GM18870 (cell line): Measurements from ENCODE around the gene ALKBH5.
"Not testable (repeated sequence)": the region's sequence is repeated elsewhere in the genome, so short reads cannot be mapped to it uniquely, and the experiment has no call there.

Experiments used
- ATAC-seq: cut with Tn5 transposase; IDR thresholded peaks from one replicate; pipeline ENCODE4 v1.9.1; 2021; ENCODE audit warnings: moderate library complexity; ENCODE audit not compliant: unreplicated experiment

The ALKBH5 gene

DNA sequence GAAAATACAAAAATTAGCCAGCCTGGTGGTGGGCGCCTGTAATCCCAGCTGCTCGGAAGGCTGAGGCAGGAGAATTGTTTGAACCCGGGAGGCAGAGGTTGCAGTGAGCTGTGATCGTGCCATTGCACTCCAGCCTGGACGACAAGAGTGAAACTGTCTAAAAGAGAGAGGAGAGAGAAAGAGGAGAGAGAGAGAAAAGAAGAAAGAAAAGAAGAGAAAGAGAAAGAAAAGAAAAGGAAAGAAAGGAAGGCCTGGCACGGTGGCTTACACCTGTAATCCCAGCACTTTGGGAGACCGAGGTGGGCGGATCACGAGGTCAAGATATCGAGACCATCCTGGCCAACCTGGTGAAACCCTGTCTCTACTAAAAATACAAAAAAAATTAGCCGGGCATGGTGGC lies 33.3 kb downstream of the ALKBH5 start:
- not testable (repeated sequence) for ATAC-seq

DNA sequence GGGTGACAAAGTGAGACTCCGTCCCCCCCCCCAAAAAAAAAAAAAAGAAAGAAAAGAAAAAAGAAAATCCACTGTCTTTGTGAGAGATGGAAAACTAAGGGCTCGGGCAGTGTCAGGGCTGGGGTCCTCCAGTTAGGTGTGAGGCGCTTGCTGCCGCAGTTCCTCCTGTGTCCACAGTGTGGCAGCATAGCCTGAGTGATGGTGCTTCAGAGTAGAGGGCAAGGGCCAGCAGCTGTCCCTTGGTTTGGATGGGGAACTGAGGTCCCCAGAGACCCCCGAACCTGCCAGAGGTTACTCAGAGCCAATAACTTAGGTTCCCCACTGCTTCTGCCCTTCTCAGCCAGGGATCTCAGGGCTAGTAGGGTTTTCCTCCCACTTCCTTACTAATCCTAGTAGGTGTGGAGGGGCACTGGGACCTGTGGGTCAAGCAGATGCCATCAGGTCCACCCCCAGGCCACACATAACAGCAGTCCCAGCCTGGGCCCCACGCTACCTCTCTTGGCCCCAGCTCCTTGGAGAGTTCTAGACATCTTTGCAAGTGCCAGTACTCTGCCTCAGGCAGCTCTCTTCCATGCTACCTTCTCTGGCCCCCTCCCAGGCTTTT lies 33.9 kb downstream of the ALKBH5 start:
- no peak for ATAC-seq

DNA sequence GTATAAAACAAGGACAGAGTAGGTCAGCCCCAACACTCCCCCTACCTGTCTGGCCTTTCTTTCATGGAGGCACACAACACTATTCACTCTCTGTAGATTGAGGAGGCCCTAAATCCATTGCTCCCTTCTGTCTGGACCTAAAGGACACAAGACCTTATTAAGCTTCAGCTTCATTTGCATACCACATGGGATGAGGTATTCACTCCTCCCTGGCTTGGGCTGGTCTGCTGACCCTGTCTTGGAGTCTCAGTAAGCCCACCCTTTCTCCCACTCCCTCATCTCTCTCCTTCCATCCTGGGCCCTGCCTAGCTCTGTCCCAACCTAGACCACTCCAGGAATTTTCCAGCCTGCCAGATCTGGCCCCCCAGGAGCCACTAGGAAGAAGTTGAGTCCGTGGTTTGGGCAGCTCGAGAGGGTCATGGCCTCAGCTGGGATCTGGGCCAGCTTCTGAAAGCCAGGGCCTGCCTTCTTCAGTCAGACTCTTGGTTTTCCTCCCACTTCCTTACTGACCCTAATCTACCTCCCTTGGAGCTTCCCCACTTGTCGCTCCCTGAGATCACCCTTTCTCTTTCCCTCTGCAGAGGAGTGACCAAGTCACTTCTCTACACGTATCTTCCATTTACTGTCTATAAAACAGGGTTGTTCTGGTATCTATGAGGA lies 35.3 kb downstream of the ALKBH5 start:
- no peak for ATAC-seq

DNA sequence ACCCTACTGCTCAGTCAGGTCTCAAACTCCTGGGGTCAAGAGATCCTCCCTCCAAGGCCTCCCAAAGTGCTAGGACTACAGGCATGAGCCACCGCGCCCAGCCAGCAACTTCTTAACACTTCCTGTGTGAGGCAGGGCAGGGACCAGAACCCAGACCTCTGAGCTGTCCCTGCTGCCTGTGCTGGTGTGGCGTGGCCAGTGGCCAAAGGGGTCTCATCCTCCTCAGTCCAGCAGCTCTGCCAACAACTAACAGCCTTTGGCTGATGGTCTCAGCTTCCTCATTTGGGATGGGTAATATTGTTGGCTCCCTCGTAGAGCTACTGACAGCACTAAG lies 40.4 kb downstream of the ALKBH5 start:
- no peak for ATAC-seq

DNA sequence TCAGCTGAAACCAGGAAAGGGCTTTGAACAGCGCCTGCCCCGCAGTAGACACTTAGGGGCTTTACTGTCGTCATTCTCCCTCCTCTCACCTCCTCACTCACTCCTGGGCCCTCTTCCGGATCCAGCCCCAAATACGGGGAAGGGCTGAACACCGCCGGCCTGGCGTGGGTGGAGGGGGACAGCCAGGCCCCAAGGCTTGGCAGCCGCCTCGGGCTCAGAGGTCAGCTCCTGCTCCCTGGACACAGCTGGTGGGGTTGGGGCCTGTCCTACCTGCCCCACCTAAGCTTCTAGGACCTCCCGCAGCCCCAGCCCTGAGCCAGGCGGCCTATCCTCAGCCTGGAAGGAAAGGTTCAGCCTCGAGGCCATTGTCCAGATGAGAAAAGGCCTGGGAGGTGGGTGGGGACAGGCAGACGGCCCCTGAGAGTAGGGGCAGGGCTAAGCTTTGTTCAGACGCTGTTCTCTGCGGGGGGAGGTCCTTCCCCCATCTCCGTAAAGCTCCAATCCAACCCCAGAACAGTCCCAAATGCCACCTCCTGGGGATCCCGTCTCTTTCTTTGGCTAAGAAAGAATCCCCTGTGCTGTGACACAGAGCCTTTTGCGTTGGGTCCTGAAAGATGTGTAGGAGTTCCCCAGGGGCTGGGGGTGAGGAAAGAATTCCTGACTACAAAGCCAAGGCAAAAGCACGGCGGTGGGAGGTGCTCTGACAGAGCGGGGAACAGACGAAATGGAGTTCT lies 40.9 kb downstream of the ALKBH5 start:
- no peak for ATAC-seq

DNA sequence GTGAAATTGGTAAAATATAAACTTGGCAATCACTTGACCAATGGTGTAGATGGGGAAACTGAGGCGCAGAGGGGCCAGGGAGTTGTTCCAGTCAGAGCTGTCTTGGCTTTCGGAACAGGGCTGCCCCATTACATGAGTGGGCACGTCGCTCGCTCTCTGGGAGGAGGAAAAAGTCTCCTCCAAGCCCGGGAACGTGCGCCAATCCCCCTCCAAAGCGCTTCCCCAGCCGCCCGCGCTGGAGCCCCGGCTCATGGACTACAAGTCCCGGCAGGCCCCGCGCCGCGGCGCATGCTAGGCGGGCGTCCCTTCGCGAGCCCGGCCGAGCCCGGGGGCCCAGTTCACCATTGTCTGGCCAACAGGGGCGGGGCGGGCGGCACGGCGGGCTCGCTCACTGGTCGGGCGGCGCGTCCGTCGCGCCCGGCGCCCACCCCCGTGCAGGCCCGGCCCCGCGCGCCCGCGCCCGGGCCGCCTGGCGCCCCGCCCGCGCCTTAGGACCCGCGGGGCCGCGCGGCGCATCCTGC lies 41.6 kb downstream of the ALKBH5 start, which contains the start of gene LLGL1:
TSS of gene LLGL1 (plus strand) at position 515 of the 521 bp plus-strand sequence. CDS start 48 bp downstream, outside the sequence.
- ATAC-seq, result no peak

DNA sequence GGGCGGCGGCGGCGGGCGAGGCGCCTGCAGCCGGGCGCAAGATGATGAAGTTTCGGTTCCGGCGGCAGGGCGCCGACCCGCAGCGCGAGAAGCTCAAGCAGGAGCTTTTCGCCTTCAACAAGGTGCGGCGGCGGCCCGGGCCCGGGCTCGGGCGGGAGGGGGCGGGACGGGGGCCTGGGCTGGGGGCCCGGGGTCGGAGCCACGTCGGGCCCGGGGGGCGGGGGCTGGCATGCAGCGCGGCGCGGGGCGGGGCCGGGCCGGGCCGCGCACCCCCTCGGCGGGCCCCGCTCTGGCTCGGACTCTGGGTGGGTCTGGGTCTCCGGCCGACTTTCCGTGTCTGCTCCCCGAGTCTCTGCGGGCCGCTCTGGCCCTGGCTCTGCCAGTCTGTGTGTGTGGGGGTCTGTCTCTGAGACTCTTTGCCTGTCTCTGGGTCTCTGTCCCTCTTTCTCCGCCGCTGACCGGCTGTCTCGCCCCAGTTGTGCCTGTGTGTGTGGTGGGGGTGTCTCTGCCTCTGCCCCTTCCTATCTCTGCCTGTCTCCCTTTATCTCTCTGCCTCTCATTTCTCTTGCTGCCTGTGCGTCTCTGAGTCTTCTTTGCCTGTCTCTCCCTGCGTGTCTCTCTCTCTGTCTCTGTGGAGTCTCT lies 42.1 kb downstream of the ALKBH5 start:
- ATAC-seq, result no peak

DNA sequence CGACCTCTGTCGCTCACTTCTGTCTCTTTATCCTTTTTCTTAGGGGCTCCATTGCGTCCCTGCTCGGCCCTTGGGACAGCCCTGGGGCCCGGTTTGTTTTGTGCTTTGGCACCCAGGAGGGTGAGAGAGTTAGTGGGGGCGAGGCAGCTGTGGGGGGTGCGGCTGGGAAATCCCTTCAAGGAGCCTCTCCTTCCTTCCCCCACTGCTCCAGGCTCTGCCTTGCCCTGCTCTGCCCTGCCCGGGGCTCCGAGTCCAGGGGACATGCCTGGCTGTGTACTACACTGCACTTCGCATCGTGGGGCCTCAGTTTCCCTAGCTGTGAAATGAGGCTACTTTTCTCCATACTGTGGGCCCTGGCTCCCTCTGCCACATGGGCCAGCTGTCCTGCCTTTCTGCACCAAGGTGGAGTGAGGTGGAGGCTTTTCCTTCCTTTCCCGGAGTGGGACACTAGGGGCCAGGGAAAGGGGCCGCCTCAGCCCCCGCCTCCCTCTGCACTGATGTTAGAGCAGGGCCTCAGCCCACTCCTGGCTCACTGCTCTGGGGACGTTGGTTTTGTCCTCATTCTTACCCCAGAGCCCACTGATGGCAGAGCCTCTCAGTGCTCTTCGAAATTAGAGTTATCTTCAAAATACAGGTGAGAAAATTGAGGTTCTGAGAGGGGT lies 42.8 kb downstream of the ALKBH5 start:
- no peak for ATAC-seq

DNA sequence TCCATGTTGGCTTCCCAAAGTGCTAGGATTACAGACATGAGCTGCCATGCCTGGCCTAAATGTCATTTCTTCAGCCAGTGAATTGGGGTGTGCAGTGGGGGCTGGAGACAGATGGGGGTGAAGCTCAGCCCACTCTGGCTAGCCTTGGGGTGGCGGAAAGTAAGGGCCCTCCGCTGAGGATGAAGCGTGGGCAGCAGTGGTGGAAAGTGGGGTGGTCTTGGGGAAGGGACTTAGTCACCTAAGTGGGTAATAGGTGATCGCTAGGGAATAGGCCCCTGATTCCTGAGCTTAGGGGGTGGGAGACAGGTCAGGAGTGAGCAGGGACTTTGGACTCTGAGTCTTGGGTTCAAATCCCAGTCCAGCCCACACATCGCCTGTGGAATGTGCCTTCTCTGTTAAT lies 44.0 kb downstream of the ALKBH5 start:
- no peak for ATAC-seq

DNA sequence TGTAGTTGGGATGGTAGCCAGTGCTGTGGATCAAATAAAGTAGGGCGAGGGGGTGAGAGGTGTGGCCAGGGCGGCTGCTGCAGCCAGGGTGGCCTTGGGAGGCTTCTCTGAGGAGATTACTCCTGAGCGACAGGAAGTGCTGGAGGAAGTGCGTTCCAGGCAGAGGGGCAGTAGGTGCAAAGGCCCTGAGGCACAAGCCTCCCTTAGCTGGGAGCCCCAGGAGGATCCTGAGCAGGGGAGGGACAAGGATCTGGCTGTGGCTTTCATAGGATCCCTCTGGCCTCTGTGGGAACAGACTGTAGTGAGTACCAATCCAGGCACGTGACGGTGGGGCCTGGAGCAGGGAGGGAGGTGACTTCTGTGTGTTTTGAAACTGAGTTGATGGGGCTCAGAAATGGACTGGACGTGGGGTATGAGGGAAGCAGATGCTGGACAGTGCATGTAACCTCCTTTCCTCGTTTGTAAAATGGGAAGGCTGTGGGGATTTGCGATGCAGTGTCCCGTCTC lies 44.6 kb downstream of the ALKBH5 start:
- ATAC-seq, result no peak

DNA sequence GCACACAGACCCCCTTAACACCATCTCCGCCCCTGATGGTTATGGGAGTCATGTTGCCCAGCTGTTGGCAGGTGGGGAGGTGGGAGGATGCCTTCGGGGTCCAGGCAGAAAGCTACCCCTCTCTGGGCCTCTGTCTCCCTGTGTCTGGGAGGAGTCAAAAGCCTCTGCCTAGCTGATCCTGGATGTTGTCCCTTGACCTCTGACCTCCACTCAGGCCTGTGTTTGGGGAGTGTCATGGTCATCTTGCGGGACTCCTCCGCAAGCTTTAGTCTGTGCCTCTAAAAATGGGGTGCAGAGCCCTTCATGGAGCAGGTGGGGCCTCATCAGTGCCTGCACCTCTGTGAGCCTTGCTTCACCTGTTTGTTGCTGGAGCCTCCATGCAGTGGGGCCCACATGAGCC lies 45.6 kb downstream of the ALKBH5 start:
- no peak for ATAC-seq

DNA sequence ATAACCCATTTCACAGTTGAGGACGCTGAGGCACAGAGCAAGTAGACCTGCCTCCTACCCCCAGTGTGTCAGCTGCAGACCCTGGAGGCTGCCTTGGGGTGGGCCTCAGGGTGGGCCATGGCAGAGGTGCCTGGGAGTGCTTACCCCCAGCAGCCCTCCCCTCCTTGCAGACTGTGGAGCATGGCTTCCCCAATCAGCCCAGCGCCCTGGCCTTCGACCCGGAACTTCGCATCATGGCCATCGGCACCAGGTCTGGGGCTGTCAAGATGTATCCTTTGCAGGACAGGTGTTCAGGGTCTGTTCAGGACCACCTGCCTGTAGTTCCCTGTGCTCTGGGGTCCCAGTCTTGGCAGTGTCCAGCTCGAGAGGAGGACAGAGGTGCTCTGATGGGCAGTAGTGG lies 46.1 kb downstream of the ALKBH5 start:
- ATAC-seq, result no peak

DNA sequence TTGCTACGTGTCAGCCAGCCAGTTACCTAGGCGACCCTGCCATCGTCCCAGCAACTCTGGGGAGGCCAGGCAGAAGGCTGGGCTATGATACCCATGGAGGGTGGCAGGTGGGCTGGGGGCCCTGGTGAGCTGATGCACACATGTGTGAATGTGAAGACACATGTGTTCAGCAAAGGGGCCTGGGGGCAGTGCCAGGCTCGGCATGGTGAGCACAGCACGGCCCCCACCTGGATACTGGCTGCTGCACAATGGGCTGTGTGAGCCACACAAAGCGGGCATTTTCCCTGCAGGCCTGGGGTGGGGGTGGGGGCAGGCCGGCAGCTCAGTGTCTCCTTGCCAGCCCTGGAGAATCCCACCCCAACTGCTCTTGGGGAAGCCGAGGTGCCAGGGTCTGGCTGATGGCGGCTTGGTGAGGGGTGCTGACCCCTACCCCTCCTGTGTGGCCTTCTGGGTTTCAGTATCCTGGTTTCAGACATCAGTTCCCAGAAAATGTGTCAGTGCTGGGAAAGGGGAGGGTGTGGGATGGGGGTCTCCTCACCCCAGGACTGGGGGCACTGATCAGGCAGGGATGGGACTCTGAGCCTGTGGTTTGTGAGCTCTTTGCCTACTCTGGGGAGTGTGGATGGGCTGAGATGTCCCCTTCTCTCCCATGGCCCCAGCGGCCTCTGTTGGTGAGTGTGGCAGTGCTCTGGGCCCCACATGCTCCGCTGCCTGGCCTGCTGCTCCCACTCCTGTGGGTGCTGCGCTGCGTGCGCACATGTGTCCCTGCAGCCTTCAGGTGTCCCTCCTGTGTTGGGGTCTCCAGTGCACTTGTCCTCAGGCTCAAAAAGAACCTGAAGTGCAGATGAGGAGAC lies 46.9 kb downstream of the ALKBH5 start:
- no peak for ATAC-seq

DNA sequence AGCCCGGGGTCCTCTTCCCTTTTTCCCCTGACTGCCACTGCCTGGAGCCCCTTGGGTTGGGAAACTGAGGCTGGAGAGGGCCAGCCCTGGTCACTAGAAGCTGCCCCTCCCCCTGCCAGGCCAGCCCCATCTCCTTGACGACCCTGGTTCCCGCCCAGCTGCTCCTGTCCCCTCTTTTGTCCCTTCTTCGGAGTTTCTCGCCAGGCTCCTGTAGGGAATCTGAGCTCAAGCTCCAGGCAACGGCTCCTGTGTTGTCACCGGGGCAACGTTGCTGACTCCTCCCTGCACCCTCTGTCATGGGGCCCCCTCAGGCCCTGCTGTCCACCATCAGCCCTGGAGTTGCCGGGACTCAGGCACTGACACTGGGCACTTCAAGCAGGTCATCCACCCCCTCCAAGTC lies 47.5 kb downstream of the ALKBH5 start:
- ATAC-seq, result no peak

DNA sequence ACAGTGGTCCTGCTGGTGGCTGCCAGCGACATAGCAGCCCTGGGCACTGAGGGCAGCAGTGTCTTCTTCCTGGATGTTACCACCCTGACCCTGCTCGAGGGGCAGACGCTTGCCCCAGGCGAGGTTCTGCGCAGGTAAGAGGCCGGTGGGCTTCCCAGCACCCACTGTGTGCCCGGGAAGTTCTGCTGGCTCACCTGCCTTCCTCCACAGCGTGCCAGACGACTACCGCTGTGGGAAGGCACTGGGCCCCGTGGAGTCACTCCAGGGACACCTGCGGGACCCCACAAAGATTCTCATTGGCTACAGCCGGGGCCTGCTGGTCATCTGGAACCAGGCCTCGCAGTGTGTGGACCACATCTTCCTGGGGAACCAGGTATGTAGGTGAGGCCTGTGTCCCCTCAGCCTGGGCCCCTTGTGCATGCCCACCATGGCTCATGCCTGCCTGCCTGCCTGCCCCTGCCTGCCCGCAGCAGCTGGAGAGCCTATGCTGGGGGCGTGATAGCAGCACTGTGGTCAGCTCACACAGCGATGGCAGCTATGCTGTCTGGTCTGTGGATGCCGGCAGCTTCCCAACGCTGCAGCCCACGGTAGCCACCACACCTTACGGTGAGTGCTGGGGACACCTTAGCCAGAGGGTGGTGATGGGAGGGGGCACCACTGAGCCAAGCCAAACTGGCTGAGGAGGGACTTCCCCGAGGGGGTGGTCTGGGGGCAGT lies 50.3 kb downstream of the ALKBH5 start:
- no peak for ATAC-seq

DNA sequence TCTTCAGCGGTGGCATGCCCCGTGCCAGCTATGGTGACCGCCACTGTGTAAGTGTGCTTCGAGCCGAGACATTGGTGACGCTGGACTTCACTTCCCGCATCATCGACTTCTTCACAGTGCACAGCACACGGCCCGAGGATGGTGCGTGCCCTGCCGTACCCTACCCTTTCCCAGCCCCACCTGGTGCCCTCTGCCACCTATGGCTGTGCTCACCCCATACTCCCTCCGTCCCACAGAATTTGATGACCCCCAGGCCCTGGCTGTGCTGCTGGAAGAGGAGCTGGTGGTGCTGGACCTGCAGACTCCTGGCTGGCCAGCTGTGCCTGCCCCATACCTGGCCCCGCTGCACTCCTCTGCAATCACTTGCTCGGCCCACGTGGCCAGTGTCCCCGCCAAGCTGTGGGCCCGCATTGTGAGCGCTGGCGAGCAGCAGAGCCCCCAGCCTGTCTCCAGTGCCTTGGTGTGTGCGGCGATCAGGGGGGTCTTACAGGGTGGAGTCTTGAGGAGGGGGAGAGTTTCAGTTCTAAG lies 51.3 kb downstream of the ALKBH5 start:
- ATAC-seq, result no peak

DNA sequence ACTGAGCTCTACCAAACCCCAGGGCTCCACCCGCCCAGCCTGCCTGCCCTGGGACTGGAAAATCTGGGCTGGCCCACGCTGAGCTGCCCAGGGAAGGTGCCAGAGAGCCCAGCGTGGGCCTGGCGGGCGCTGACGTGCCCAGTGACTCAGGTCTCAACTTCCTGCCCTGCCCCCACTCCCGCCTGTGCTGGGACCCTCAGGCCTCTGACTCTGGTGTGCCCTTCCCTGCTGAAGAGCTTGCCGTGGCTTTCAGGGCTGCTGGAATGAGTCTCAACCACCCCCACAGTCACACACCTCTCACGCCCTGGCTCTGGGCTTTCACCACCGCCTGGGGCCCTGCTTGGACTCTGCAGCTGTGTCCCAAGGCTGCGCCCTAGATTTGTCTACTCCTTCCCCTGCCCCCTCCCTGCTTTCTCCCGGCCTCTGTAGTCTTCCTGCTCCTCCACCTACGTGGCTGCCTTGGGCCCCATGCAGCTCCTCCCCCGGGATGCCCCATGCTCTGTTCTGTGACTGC lies 52.2 kb downstream of the ALKBH5 start:
- no peak for ATAC-seq

DNA sequence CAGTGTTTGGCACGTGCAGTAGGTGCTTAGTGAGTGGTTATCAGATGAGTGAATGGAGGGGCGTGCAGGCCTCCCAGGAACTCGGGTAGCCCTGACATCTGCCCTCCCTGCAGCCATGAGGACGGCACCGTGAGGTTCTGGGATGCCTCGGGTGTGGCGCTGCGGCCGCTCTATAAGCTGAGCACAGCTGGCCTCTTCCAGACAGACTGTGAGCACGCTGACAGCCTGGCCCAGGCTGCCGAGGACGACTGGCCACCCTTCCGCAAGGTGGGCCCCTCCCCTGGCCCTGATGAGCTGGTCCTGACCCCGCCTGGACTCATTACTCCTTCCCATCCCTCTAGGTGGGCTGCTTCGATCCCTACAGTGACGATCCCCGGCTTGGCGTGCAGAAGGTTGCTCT lies 52.9 kb downstream of the ALKBH5 start:
- no peak for ATAC-seq

DNA sequence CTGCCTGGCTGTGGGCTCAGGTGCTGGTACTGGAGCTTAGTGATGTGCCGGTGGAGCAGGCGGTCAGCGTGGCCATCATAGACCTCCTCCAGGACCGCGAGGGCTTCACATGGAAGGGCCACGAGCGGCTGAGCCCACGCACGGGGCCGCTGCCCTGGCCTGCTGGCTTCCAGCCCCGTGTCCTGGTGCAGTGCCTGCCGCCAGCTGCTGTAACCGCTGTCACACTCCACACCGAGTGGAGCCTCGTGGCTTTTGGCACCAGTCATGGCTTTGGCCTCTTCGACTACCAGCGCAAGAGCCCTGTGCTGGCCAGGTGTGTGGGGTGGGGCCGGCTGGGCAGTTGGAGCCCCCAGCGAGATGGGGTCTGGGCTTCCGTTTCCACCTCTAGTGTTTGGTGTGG lies 53.8 kb downstream of the ALKBH5 start:
- ATAC-seq, result no peak
